Transverse colon (tissue), 4 donors: Measurements from ENCODE around the gene STIM1. TPM values are rescaled to one million over a fixed set of nuclear protein-coding genes. Genes with fewer than 3 reads are reported as not detected.

Experiments used
- DNase-seq: peaks from one replicate; pipeline ENCODE4 v3.0.0-alpha.2; 2019
- H3K27ac ChIP-seq, 4 donors: fragments of 200-600 bp; sonication (generic); 2 replicates each; pipeline ENCODE4 v1.5.1; 2016 to 2018; ENCODE audit warnings: inconsistent platforms in 4 of 4
- H3K27me3 ChIP-seq: fragments of 200-600 bp; sonication (generic); 2 replicates; pipeline ENCODE4 v1.5.1; 2017; ENCODE audit warnings: inconsistent platforms
- H3K36me3 ChIP-seq, 4 donors: fragments of 200-600 bp; sonication (generic); 2 replicates each; pipeline ENCODE4 v1.5.1; 2017 to 2019; ENCODE audit warnings: inconsistent platforms in 4 of 4
- H3K4me1 ChIP-seq, 4 donors: fragments of 200-600 bp; sonication (generic); 2 replicates each; pipeline ENCODE4 v1.5.1; 2017 to 2020; ENCODE audit warnings: inconsistent platforms in 4 of 4
- H3K4me3 ChIP-seq, 4 donors: fragments of 200-600 bp; sonication (generic); 1 replicate in 1 of 4; 2 replicates in 3 of 4; pipeline versions ENCODE4 v1.5.1 to v1.6.1; 2017 to 2019; ENCODE audit warnings: inconsistent platforms in 4 of 4
- H3K9me3 ChIP-seq, 2 donors: fragments of 200-600 bp; sonication (generic); 2 replicates each; pipeline ENCODE4 v1.5.1; 2017 to 2019; ENCODE audit warnings: inconsistent platforms in 2 of 2
- EP300 ChIP-seq: sonication (generic); formaldehyde crosslinking; IDR thresholded peaks from one replicate; pipeline ENCODE4 v1.6.1; 2017; ENCODE audit warnings: antibody characterized with exemption, low read depth
- POLR2A ChIP-seq: fragments of 450-650 bp; IDR thresholded peaks from one replicate; pipeline ENCODE4 v1.6.1; 2016; ENCODE audit warnings: antibody characterized with exemption, mild to moderate bottlenecking, moderate library complexity
- POLR2AphosphoS5 ChIP-seq, 3 donors: sonication (generic); formaldehyde crosslinking; IDR thresholded peaks; one replicate each; pipeline ENCODE4 v1.6.1; 2016; ENCODE audit warnings: antibody characterized with exemption in 3 of 3
- WGBS, 2 donors: methylation state at CpG; one replicate each; pipeline ENCODE4 v1.1.5; 2018; ENCODE audit warnings: low coverage in 1 of 2; 5-methylcytosine and 5-hydroxymethylcytosine counted together
- in situ Hi-C, 4 donors: fragments of 200-750 bp; cut with MboI; loops; one replicate each; pipeline versions ENCODE4 v1.15.0 to v1.15.1; 2017; ENCODE audit warnings: low sequenced_read_pairs in 3 of 4, low pct_ligation_motif_present in 1 of 4, low pct_unique_long_range_greater_than_20kb in 1 of 4
- intact Hi-C: fragments of 100-400 bp; cut with DNase I; formaldehyde crosslinking; loops from one replicate; pipeline ENCODE4 v1.15.1; 2023; ENCODE audit warnings: low total_unique reads
- total RNA-seq, 4 donors: library from RNA; depleted of rRNA; stranded (reverse); fragments of >200 nt; gene quantifications; one replicate each; pipeline ENCODE4 v1.1.0, GENCODE V29; 2016
- TF ChIP-seq, protein P1 (sequence below), 5 experiments: fragments of 200-600 bp in 3 of 5; fragments of 450-650 bp in 2 of 5; sonication (generic) in 3 of 5; IDR thresholded peaks; 1 replicate in 2 of 5; 2 replicates in 3 of 5; pipeline ENCODE4 v1.5.1; 2016 to 2017; ENCODE audit warnings: antibody characterized with exemption in 5 of 5, inconsistent platforms in 3 of 5, mild to moderate bottlenecking in 2 of 5, moderate library complexity in 1 of 5

Gene STIM1
- total RNA-seq, 4 donors from 2014 or later, result 41.2 to 79.3 (median 48.0) TPM

DNA sequence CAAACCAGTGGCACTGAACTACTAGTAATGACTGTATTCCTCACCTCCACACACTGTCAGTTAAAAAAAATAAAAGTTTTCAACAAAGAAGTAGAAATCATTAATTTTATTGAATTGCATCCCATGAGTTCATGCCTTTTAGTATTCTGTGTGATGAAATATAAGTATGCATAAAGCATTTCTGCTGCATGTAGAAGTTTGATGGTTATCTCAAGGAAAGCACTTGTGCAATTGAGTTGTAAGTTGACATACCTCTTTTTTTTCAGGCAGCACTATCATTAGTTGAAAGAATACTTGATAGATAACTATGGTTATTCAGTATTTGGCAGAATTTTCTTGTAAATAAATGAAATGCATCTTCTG lies 104.4 kb downstream of the STIM1 start:
- peaks cover 0 to 7% (median 0%) of the 10 kb centered on the region in 4 donors for H3K4me1 ChIP-seq
- H3K27ac ChIP-seq, result no peak overlapping the region
- no peak for DNase-seq
- intact Hi-C loops, result no loop called here
- no peaks in the 10 kb centered on the region for H3K9me3 ChIP-seq
- TF ChIP-seq POLR2AphosphoS5 (IDR thresholded peaks at IDR 0.05), result no peak
- no peak for TF ChIP-seq POLR2A
- TF ChIP-seq, protein P1, sequence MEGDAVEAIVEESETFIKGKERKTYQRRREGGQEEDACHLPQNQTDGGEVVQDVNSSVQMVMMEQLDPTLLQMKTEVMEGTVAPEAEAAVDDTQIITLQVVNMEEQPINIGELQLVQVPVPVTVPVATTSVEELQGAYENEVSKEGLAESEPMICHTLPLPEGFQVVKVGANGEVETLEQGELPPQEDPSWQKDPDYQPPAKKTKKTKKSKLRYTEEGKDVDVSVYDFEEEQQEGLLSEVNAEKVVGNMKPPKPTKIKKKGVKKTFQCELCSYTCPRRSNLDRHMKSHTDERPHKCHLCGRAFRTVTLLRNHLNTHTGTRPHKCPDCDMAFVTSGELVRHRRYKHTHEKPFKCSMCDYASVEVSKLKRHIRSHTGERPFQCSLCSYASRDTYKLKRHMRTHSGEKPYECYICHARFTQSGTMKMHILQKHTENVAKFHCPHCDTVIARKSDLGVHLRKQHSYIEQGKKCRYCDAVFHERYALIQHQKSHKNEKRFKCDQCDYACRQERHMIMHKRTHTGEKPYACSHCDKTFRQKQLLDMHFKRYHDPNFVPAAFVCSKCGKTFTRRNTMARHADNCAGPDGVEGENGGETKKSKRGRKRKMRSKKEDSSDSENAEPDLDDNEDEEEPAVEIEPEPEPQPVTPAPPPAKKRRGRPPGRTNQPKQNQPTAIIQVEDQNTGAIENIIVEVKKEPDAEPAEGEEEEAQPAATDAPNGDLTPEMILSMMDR (IDR thresholded peaks at IDR 0.05), result no peak
- no peak for TF ChIP-seq EP300
- in situ Hi-C loops, result loop anchor here in 2 of 4 donors (10.0 to 25.0 kb wide), 2 partner anchors 98 to 105 kb away; partner anchors contain the start of gene STIM1 (in 2 of the 2)
- H3K36me3 ChIP-seq, result no peaks in the 10 kb centered on the region
- H3K27me3 ChIP-seq, result no peaks in the 10 kb centered on the region
- no peak overlapping the region for H3K4me3 ChIP-seq

DNA sequence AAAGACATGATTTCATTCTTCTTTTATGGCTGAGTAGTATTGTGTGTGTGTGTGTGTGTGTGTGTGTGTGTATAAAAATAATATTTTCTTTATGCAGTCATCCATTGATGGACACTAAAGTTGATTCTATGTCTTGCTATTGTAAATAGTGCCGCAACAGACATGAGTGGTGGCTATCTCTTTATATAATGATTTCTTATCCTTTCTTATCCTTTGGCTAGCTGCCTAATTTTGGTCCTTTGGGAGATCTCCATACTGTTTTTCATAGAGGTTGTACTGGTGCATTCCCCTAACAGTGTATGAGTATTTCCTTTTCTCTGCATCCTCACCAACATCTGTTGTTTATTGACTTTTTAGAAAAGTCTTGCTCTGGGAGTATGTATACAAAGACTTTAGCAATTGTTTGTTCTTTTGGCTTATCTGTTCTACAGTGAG lies 107.0 kb downstream of the STIM1 start:
- no peaks in the 10 kb centered on the region for H3K27me3 ChIP-seq
- H3K27ac ChIP-seq, result no peak overlapping the region
- in situ Hi-C loops (loop anchor here in 2 of 4 donors (10.0 to 25.0 kb wide), 2 partner anchors 100 to 108 kb away; partner anchors contain the start of gene STIM1 (in 2 of the 2)), intact Hi-C loops (no loop called here)
- H3K9me3 ChIP-seq, result no peaks in the 10 kb centered on the region
- no peak for DNase-seq
- H3K4me1 ChIP-seq, result peaks cover 0 to 7% (median 0%) of the 10 kb centered on the region in 4 donors
- 83% methylated on average over 1 of the region's 1 CpG for WGBS, 2 donors
- no peak overlapping the region for H3K4me3 ChIP-seq
- no peaks in the 10 kb centered on the region for H3K36me3 ChIP-seq
- TF ChIP-seq, protein P1 (IDR thresholded peaks at IDR 0.05), result no peak
- TF ChIP-seq POLR2AphosphoS5 (IDR thresholded peaks at IDR 0.05) (no peak), POLR2A (no peak), EP300 (no peak)

DNA sequence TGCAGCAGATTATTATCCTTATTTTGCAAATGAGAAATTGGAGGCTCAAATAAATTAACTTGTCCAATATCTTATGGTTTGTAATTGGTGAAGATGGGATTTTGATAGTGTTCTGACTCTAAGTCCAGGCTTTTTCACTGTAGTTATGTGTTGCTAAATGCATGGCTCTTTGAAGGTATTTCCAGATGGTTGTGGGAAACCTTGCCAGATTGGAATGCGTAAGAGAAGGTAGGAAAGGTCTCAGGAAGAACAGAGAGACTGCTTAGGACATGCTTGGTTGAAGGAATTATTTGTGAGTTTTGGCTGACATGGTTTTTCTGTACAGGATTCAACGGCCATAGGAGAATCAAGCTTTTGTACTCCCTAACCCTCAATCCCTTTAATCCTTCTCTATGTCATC lies 108.6 kb downstream of the STIM1 start:
- Histone ChIP-seq H3K4me1 (peaks cover 0 to 7% (median 0%) of the 10 kb centered on the region in 4 donors), H3K36me3 (no peaks in the 10 kb centered on the region), H3K9me3 (no peaks in the 10 kb centered on the region), H3K27ac (no peak overlapping the region), H3K27me3 (no peaks in the 10 kb centered on the region), H3K4me3 (no peak overlapping the region)
- in situ Hi-C loops (loop anchor here in 2 of 4 donors (10.0 to 25.0 kb wide), 2 partner anchors 102 to 109 kb away; partner anchors contain the start of gene STIM1 (in 2 of the 2)), intact Hi-C loops (no loop called here)
- 93 to 100% methylated on average over 1 to 2 of the region's 2 CpGs for WGBS, 2 donors
- DNase-seq, result no peak
- TF ChIP-seq EP300 (no peak), POLR2A (no peak)

DNA sequence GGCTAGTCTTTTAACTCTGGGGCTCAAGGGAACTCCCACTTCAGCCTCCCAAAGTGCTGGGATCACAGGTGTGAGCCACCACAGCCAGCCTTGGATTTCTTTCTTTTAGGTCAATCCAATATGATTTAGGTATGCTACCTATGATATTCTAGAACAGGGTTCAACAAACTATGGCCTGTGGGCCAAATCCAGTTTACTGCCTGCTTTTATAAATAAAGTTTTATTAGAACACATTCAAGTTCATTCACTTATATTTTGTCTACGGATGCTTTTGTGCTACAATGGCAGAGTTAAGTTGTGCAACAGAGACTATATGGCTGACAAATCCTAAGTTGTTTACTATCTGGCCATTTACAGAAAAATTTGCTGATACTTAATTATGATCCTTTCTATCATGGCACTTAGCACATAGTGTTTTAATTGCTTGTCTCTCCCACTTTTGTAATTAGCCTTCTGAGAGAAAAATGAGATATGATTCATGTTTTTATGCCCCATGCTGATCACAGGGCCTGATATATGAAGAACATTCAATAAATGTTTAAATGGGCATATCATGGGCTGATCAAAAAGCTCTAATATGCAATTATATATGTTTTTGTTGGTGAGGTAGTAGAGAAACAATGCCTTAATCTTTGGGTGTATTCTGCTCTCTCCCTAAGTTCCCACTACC lies 109.6 kb downstream of the STIM1 start:
- DNase-seq, result no peak
- in situ Hi-C loops, result loop anchor here in 2 of 4 donors (10.0 to 25.0 kb wide), 2 partner anchors 103 to 110 kb away; partner anchors contain the start of gene STIM1 (in 2 of the 2)

More for the DNA sequence above, 109.6 kb downstream of the STIM1 start:
- Histone ChIP-seq H3K4me1 (peaks cover 0 to 14% (median 0%) of the 10 kb centered on the region in 4 donors), H3K4me3 (no peak overlapping the region), H3K27me3 (no peaks in the 10 kb centered on the region), H3K27ac (no peak overlapping the region), H3K36me3 (no peaks in the 10 kb centered on the region), H3K9me3 (no peaks in the 10 kb centered on the region)
- WGBS, 2 donors, result 95 to 100% methylated on average over 1 of the region's 1 CpG
- intact Hi-C loops, result no loop called here
- TF ChIP-seq EP300, result no peak
- no peak for TF ChIP-seq POLR2AphosphoS5 (IDR thresholded peaks at IDR 0.05)
- TF ChIP-seq POLR2A, result no peak
- TF ChIP-seq, protein P1 (IDR thresholded peaks at IDR 0.05), result no peak
